ENCODE results near the gene MOGAT2.

- TF ChIP-seq YY1 (IDR thresholded peaks at IDR 0.05; ENCODE audit: insufficient read depth, insufficient read length) = no peak
- TF ChIP-seq SUZ12 (IDR thresholded peaks at IDR 0.05; ENCODE audit: extremely low read depth, insufficient read depth, insufficient read length) = no peak
Observed at GRCh38 chr11:75781296-75781695, 63.7 kb downstream of the MOGAT2 start.
